Measurements from ENCODE around the gene EID2B. TPM values are rescaled to one million over a fixed set of nuclear protein-coding genes. Genes with fewer than 3 reads are reported as not detected.

The EID2B gene
- total and polyA plus RNA-seq, 2 of the 13 experiments (the other 11 are each of a cell fraction or from before 2014, with no cell fraction given), result 2.5 to 3.7 TPM

DNA sequence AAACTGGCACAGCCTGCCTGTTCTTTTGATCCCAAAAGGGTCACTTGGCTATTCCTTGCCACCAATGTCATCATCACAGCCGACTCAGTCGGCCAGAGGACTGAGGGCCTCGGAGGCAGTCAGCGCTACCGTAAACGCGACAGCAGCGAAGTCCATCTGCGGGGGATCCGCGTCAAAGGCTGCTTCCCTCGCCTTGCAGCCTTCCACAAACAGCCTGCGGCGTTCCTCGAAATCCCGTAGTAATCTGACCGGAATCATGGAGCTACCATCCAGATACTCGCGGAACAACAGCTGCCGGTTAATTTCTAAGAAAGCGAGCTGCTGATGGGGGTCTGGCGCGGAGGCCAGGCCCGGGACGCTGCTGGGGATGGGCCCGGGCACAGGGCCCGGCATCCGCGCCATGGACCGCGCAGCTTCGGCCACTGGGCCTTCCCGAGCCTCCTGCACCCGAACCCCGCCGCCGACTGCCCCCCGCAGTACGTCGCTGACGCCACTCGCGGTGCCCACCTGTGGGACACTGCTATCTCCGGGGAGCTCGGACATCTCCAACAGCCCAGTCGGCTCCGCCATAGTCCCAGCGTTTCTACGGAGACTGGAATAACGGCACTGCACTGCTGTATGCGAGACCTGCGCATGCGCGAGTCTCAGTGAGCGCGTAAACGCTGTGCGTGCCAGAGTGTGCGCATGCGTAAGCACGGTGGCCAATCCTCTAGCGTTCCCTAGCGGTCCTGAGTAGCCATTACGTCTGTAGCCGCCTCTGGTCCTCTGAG lies at the start of gene EID2B (continued):
- TF ChIP-seq, protein P1, sequence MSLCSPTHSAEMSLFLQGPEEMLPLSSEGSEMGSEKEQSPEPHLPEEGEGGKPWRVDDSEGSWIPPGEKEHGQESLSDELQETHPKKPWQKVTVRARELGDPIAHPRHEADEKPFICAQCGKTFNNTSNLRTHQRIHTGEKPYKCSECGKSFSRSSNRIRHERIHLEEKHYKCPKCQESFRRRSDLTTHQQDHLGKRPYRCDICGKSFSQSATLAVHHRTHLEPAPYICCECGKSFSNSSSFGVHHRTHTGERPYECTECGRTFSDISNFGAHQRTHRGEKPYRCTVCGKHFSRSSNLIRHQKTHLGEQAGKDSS (CRISPR knock-in tag; IDR thresholded peaks at IDR 0.05; ENCODE audit: borderline replicate concordance, low read depth), result peak; percentile 50
- TF ChIP-seq, protein P2, sequence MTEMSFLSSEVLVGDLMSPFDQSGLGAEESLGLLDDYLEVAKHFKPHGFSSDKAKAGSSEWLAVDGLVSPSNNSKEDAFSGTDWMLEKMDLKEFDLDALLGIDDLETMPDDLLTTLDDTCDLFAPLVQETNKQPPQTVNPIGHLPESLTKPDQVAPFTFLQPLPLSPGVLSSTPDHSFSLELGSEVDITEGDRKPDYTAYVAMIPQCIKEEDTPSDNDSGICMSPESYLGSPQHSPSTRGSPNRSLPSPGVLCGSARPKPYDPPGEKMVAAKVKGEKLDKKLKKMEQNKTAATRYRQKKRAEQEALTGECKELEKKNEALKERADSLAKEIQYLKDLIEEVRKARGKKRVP (CRISPR knock-in tag; IDR thresholded peaks at IDR 0.05), result no peak
- TF ChIP-seq, protein P3, sequence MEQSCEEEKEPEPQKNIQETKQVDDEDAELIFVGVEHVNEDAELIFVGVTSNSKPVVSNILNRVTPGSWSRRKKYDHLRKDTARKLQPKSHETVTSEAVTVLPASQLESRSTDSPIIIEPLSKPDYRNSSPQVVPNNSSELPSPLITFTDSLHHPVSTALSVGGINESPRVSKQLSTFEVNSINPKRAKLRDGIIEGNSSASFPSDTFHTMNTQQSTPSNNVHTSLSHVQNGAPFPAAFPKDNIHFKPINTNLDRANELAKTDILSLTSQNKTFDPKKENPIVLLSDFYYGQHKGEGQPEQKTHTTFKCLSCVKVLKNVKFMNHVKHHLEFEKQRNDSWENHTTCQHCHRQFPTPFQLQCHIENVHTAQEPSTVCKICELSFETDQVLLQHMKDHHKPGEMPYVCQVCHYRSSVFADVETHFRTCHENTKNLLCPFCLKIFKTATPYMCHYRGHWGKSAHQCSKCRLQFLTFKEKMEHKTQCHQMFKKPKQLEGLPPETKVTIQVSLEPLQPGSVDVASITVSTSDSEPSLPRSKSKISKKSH (CRISPR knock-in tag; IDR thresholded peaks at IDR 0.05; ENCODE audit: borderline replicate concordance), result no peak
- TF ChIP-seq IRX3 (CRISPR knock-in tag; IDR thresholded peaks at IDR 0.05; ENCODE audit: borderline replicate concordance, low read depth), result no peak
- no peak for TF ChIP-seq SP4 (CRISPR knock-in tag; IDR thresholded peaks at IDR 0.05)
- TF ChIP-seq, protein P4, sequence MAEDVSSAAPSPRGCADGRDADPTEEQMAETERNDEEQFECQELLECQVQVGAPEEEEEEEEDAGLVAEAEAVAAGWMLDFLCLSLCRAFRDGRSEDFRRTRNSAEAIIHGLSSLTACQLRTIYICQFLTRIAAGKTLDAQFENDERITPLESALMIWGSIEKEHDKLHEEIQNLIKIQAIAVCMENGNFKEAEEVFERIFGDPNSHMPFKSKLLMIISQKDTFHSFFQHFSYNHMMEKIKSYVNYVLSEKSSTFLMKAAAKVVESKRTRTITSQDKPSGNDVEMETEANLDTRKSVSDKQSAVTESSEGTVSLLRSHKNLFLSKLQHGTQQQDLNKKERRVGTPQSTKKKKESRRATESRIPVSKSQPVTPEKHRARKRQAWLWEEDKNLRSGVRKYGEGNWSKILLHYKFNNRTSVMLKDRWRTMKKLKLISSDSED (CRISPR knock-in tag; IDR thresholded peaks at IDR 0.05), result no peak
- TF ChIP-seq, protein P5, sequence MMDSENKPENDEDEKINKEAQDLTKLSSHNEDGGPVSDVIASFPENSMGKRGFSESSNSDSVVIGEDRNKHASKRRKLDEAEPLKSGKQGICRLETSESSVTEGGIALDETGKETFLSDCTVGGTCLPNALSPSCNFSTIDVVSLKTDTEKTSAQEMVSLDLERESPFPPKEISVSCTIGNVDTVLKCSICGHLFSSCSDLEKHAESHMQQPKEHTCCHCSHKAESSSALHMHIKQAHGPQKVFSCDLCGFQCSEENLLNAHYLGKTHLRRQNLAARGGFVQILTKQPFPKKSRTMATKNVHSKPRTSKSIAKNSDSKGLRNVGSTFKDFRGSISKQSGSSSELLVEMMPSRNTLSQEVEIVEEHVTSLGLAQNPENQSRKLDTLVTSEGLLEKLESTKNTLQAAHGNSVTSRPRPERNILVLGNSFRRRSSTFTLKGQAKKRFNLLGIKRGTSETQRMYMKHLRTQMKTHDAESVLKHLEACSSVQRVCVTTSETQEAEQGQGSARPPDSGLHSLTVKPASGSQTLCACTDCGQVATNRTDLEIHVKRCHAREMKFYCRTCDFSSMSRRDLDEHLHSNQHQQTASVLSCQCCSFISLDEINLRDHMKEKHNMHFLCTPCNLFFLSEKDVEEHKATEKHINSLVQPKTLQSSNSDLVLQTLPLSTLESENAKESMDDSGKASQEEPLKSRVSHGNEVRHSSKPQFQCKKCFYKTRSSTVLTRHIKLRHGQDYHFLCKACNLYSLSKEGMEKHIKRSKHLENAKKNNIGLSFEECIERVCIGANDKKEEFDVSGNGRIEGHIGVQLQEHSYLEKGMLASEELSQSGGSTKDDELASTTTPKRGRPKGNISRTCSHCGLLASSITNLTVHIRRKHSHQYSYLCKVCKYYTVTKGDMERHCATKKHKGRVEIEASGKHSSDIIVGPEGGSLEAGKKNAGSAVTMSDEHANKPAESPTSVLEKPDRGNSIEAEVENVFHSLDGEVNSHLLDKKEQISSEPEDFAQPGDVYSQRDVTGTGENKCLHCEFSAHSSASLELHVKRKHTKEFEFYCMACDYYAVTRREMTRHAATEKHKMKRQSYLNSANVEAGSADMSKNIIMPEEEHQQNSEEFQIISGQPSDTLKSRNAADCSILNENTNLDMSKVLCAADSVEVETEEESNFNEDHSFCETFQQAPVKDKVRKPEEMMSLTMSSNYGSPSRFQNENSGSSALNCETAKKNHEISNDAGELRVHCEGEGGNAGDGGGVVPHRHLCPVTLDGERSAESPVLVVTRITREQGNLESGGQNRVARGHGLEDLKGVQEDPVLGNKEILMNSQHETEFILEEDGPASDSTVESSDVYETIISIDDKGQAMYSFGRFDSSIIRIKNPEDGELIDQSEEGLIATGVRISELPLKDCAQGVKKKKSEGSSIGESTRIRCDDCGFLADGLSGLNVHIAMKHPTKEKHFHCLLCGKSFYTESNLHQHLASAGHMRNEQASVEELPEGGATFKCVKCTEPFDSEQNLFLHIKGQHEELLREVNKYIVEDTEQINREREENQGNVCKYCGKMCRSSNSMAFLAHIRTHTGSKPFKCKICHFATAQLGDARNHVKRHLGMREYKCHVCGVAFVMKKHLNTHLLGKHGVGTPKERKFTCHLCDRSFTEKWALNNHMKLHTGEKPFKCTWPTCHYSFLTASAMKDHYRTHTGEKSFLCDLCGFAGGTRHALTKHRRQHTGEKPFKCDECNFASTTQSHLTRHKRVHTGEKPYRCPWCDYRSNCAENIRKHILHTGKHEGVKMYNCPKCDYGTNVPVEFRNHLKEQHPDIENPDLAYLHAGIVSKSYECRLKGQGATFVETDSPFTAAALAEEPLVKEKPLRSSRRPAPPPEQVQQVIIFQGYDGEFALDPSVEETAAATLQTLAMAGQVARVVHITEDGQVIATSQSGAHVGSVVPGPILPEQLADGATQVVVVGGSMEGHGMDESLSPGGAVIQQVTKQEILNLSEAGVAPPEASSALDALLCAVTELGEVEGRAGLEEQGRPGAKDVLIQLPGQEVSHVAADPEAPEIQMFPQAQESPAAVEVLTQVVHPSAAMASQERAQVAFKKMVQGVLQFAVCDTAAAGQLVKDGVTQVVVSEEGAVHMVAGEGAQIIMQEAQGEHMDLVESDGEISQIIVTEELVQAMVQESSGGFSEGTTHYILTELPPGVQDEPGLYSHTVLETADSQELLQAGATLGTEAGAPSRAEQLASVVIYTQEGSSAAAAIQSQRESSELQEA (CRISPR knock-in tag; IDR thresholded peaks at IDR 0.05; ENCODE audit: not compliant biosample characterization), result peak; percentile 56
- peak; percentile 86 for TF ChIP-seq GATAD1 (CRISPR knock-in tag; IDR thresholded peaks at IDR 0.05)
- TF ChIP-seq ASH2L (IDR thresholded peaks at IDR 0.05; ENCODE audit: insufficient read length, low read depth, low read length), result peak; percentile 82
- no peak for TF ChIP-seq RARA (CRISPR knock-in tag; IDR thresholded peaks at IDR 0.05)
- TF ChIP-seq GTF3A (CRISPR knock-in tag; conservative IDR thresholded peaks at IDR 0.05), result peak; percentile 82; the same call in 1 of the 2 replicates
- TF ChIP-seq, protein P6, sequence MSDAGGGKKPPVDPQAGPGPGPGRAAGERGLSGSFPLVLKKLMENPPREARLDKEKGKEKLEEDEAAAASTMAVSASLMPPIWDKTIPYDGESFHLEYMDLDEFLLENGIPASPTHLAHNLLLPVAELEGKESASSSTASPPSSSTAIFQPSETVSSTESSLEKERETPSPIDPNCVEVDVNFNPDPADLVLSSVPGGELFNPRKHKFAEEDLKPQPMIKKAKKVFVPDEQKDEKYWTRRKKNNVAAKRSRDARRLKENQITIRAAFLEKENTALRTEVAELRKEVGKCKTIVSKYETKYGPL (CRISPR knock-in tag; IDR thresholded peaks at IDR 0.05), result no peak
- TF ChIP-seq ZBTB7B (CRISPR knock-in tag; IDR thresholded peaks at IDR 0.05), result peak; percentile 61; the same call in 1 of the 2 replicates

All from HepG2 (cell line).